ENCODE results near the gene CNKSR2. TPM values are rescaled to one million over a fixed set of nuclear protein-coding genes. Genes with fewer than 3 reads are reported as not detected.

Gene CNKSR2
- total RNA-seq, 1 experiment from 2014 or later, result 52.9 TPM

DNA sequence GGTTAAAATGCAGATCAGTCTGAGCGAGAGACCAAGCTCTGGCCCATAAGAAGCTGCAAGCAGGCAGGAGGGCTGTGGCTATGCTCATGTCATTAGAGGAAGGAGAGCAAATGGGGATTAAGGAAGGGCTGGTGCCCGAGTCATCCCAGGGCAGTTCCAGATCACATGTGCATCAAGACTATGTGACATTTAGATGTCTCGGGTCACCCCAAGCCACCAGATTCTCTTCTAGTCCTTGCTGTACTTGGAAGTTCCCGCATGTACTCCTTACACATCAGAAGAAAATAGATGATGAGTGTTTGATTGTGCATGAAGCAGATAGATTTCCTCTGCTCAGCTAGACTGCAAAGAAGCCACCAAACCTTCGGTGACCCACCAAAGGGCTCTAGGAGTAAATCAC, 326.1 kb downstream of the CNKSR2 start:
- H2AFZ ChIP-seq (ENCODE audit: low read length), result no peak overlapping the region
- H2AK5ac ChIP-seq (ENCODE audit: insufficient read length, low read length), result no peak overlapping the region
- H3K18ac ChIP-seq (ENCODE audit: insufficient read length, low read depth, low read length), result no peak overlapping the region
- Mint-ChIP-seq H3K9me3 (peaks cover 0 to 32% of the 10 kb centered on the region in 2 experiments; a peak in 3 of 5 replicates), H3K27me3 (ENCODE audit: low read depth) (no peaks in the 10 kb centered on the region), H3K4me3 (no peak overlapping the region), H3K4me1 (peaks cover 9 to 11% of the 10 kb centered on the region in 2 experiments), H3K36me3 (ENCODE audit: insufficient read depth in 1 of 3, low read depth in 3 of 3) (no peaks in the 10 kb centered on the region; a peak in 1 of 7 replicates), H3K27ac (no peak overlapping the region)
- no peaks in the 10 kb centered on the region for H3K9me3 ChIP-seq (ENCODE audit: control insufficient read depth, low read depth, low read length)
- no peak overlapping the region for H3K4me2 ChIP-seq (ENCODE audit: insufficient read depth, insufficient read length, low read length)
- H4K91ac ChIP-seq (ENCODE audit: insufficient read length, low read depth, low read length), result no peak overlapping the region
- H3K27me3 ChIP-seq (ENCODE audit: insufficient read depth, low read length), result no peaks in the 10 kb centered on the region
- no peak overlapping the region for H3T11ph ChIP-seq (ENCODE audit: low read length)
- H3K4me1 ChIP-seq (ENCODE audit: insufficient read depth, low read length), result no peaks in the 10 kb centered on the region; the same call in 1 of the 2 replicates
- H2BK12ac ChIP-seq (ENCODE audit: insufficient read length, low read depth, low read length), result no peak overlapping the region
- no peaks in the 10 kb centered on the region for H3K23me2 ChIP-seq (ENCODE audit: insufficient read length, low read depth, low read length, poor library complexity, severe bottlenecking)
- no peaks in the 10 kb centered on the region for H4K20me1 ChIP-seq (ENCODE audit: control insufficient read depth, insufficient read depth, insufficient read length)
- no peak overlapping the region for H3K56ac ChIP-seq (ENCODE audit: insufficient read length, low read depth, low read length)
- no peak overlapping the region for H4K8ac ChIP-seq (replicated peaks; ENCODE audit: insufficient read length, low read depth, low read length)
- H3K23ac ChIP-seq (ENCODE audit: insufficient read length, low read depth, low read length), result no peak overlapping the region
- DNase-seq, result no peak
- TF ChIP-seq, protein P1, sequence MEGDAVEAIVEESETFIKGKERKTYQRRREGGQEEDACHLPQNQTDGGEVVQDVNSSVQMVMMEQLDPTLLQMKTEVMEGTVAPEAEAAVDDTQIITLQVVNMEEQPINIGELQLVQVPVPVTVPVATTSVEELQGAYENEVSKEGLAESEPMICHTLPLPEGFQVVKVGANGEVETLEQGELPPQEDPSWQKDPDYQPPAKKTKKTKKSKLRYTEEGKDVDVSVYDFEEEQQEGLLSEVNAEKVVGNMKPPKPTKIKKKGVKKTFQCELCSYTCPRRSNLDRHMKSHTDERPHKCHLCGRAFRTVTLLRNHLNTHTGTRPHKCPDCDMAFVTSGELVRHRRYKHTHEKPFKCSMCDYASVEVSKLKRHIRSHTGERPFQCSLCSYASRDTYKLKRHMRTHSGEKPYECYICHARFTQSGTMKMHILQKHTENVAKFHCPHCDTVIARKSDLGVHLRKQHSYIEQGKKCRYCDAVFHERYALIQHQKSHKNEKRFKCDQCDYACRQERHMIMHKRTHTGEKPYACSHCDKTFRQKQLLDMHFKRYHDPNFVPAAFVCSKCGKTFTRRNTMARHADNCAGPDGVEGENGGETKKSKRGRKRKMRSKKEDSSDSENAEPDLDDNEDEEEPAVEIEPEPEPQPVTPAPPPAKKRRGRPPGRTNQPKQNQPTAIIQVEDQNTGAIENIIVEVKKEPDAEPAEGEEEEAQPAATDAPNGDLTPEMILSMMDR (conservative IDR thresholded peaks at IDR 0.05), result no peak
- no peak overlapping the region for H2BK5ac ChIP-seq (ENCODE audit: insufficient read length, low read length)
- H3K27ac ChIP-seq (ENCODE audit: insufficient read length, low read depth, low read length), result no peak overlapping the region
- no peaks in the 10 kb centered on the region for H3K79me1 ChIP-seq (ENCODE audit: insufficient read depth, low read depth, low read length, poor library complexity, severe bottlenecking)
- H4K5ac ChIP-seq (ENCODE audit: insufficient read length, low read depth, low read length), result no peak overlapping the region
- no CpG with 5 or more reads among the region's 5 CpGs for WGBS (ENCODE audit: extremely low coverage, insufficient read length, low lambda C conversion rate)
- H3K4ac ChIP-seq (ENCODE audit: low read depth, low read length), result no peak overlapping the region
- no peaks in the 10 kb centered on the region for H3K79me2 ChIP-seq (ENCODE audit: insufficient read depth, low read length)
- no peak overlapping the region for H3K9ac ChIP-seq (ENCODE audit: extremely low read depth, insufficient read length, low read length)
- no peak overlapping the region for H2BK20ac ChIP-seq (ENCODE audit: low read depth, low read length, poor library complexity, severe bottlenecking)
- no peak overlapping the region for H2BK120ac ChIP-seq (ENCODE audit: low read depth, low read length, poor library complexity, severe bottlenecking)
- no peak overlapping the region for H3K14ac ChIP-seq (ENCODE audit: insufficient read depth, low read length)
- H2BK15ac ChIP-seq (ENCODE audit: low read depth, low read length), result no peak overlapping the region
